ENCODE data around the gene EIF4H.
"Not testable (repeated sequence)": the region's sequence is repeated elsewhere in the genome, so short reads cannot be mapped to it uniquely, and the experiment has no call there.

The EIF4H gene

GRCh38 chr7:74203956-74204618, 29.9 kb downstream of the EIF4H start:
- Histone ChIP-seq H3K27ac (ENCODE audit: low read length) (no peak overlapping the region), H3K36me3 (ENCODE audit: control insufficient read depth in 1 of 2, insufficient read depth in 2 of 2, low read length in 2 of 2) (no peaks in the 10 kb centered on the region), H3K4me3 (ENCODE audit: low read depth in 1 of 2, low read length in 2 of 2) (no peak overlapping the region), H3K27me3 (ENCODE audit: low read depth, low read length) (no peaks in the 10 kb centered on the region), H3K4me1 (ENCODE audit: control insufficient read depth in 1 of 2, insufficient read depth in 2 of 2, low read length in 2 of 2) (peaks cover 0 to 3% of the 10 kb centered on the region in 2 donors), H3K9me3 (ENCODE audit: control insufficient read depth in 1 of 2, low read length in 2 of 2) (no peaks in the 10 kb centered on the region)

GRCh38 chr7:74206052-74206451, 31.9 kb downstream of the EIF4H start:
- not testable (repeated sequence) for H3K36me3 ChIP-seq (ENCODE audit: control insufficient read depth in 1 of 2, insufficient read depth in 2 of 2, low read length in 2 of 2); H3K4me1 ChIP-seq (ENCODE audit: control insufficient read depth in 1 of 2, insufficient read depth in 2 of 2, low read length in 2 of 2); H3K27me3 ChIP-seq (ENCODE audit: low read depth, low read length); H3K4me3 ChIP-seq (ENCODE audit: low read depth in 1 of 2, low read length in 2 of 2); H3K9me3 ChIP-seq (ENCODE audit: control insufficient read depth in 1 of 2, low read length in 2 of 2); H3K27ac ChIP-seq (ENCODE audit: low read length)

- Histone ChIP-seq H3K9me3 (ENCODE audit: control insufficient read depth in 1 of 2, low read length in 2 of 2) (no peaks in the 10 kb centered on the region), H3K4me3 (ENCODE audit: low read depth in 1 of 2, low read length in 2 of 2) (peak overlapping the region in 1 of 2 donors; percentile 49), H3K36me3 (ENCODE audit: control insufficient read depth in 1 of 2, insufficient read depth in 2 of 2, low read length in 2 of 2) (no peaks in the 10 kb centered on the region), H3K27me3 (ENCODE audit: low read depth, low read length) (no peaks in the 10 kb centered on the region), H3K4me1 (ENCODE audit: control insufficient read depth in 1 of 2, insufficient read depth in 2 of 2, low read length in 2 of 2) (peaks cover 0 to 3% of the 10 kb centered on the region in 2 donors), H3K27ac (ENCODE audit: low read length) (no peak overlapping the region)
Observed at GRCh38 chr7:74206589-74207120, 32.5 kb downstream of the EIF4H start.

- Histone ChIP-seq H3K9me3 (ENCODE audit: control insufficient read depth in 1 of 2, low read length in 2 of 2) (no peaks in the 10 kb centered on the region), H3K4me3 (ENCODE audit: low read depth in 1 of 2, low read length in 2 of 2) (no peak overlapping the region), H3K36me3 (ENCODE audit: control insufficient read depth in 1 of 2, insufficient read depth in 2 of 2, low read length in 2 of 2) (no peaks in the 10 kb centered on the region), H3K27ac (ENCODE audit: low read length) (no peak overlapping the region), H3K27me3 (ENCODE audit: low read depth, low read length) (no peaks in the 10 kb centered on the region), H3K4me1 (ENCODE audit: control insufficient read depth in 1 of 2, insufficient read depth in 2 of 2, low read length in 2 of 2) (peaks cover 0 to 3% of the 10 kb centered on the region in 2 donors)
Observed at GRCh38 chr7:74207586-74207985, 33.4 kb downstream of the EIF4H start.

- H3K4me3 ChIP-seq (ENCODE audit: low read depth in 1 of 2, low read length in 2 of 2); H3K4me1 ChIP-seq (ENCODE audit: control insufficient read depth in 1 of 2, insufficient read depth in 2 of 2, low read length in 2 of 2); H3K27ac ChIP-seq (ENCODE audit: low read length); H3K36me3 ChIP-seq (ENCODE audit: control insufficient read depth in 1 of 2, insufficient read depth in 2 of 2, low read length in 2 of 2); H3K9me3 ChIP-seq (ENCODE audit: control insufficient read depth in 1 of 2, low read length in 2 of 2); H3K27me3 ChIP-seq (ENCODE audit: low read depth, low read length): not testable (repeated sequence)
Observed at GRCh38 chr7:74208241-74208640, 34.1 kb downstream of the EIF4H start.

GRCh38 chr7:74212661-74213060, 38.5 kb downstream of the EIF4H start:
- Histone ChIP-seq H3K27me3 (ENCODE audit: low read depth, low read length) (no peaks in the 10 kb centered on the region), H3K4me3 (ENCODE audit: low read depth in 1 of 2, low read length in 2 of 2) (no peak overlapping the region), H3K27ac (ENCODE audit: low read length) (no peak overlapping the region), H3K9me3 (ENCODE audit: control insufficient read depth in 1 of 2, low read length in 2 of 2) (no peaks in the 10 kb centered on the region), H3K36me3 (ENCODE audit: control insufficient read depth in 1 of 2, insufficient read depth in 2 of 2, low read length in 2 of 2) (no peaks in the 10 kb centered on the region), H3K4me1 (ENCODE audit: control insufficient read depth in 1 of 2, insufficient read depth in 2 of 2, low read length in 2 of 2) (no peaks in the 10 kb centered on the region)

GRCh38 chr7:74214816-74215630, 40.9 kb downstream of the EIF4H start:
- no peak overlapping the region for H3K27ac ChIP-seq (ENCODE audit: low read length)
- no peaks in the 10 kb centered on the region for H3K36me3 ChIP-seq (ENCODE audit: control insufficient read depth in 1 of 2, insufficient read depth in 2 of 2, low read length in 2 of 2)
- H3K4me1 ChIP-seq (ENCODE audit: control insufficient read depth in 1 of 2, insufficient read depth in 2 of 2, low read length in 2 of 2), result no peaks in the 10 kb centered on the region
- no peak overlapping the region for H3K4me3 ChIP-seq (ENCODE audit: low read depth in 1 of 2, low read length in 2 of 2)
- no peaks in the 10 kb centered on the region for H3K9me3 ChIP-seq (ENCODE audit: control insufficient read depth in 1 of 2, low read length in 2 of 2)
- H3K27me3 ChIP-seq (ENCODE audit: low read depth, low read length), result no peaks in the 10 kb centered on the region

GRCh38 chr7:74215921-74216320, 41.8 kb downstream of the EIF4H start:
- no peaks in the 10 kb centered on the region for H3K27me3 ChIP-seq (ENCODE audit: low read depth, low read length)
- H3K9me3 ChIP-seq (ENCODE audit: control insufficient read depth in 1 of 2, low read length in 2 of 2), result no peaks in the 10 kb centered on the region
- no peak overlapping the region for H3K4me3 ChIP-seq (ENCODE audit: low read depth in 1 of 2, low read length in 2 of 2)
- no peak overlapping the region for H3K27ac ChIP-seq (ENCODE audit: low read length)
- H3K4me1 ChIP-seq (ENCODE audit: control insufficient read depth in 1 of 2, insufficient read depth in 2 of 2, low read length in 2 of 2), result no peaks in the 10 kb centered on the region
- no peaks in the 10 kb centered on the region for H3K36me3 ChIP-seq (ENCODE audit: control insufficient read depth in 1 of 2, insufficient read depth in 2 of 2, low read length in 2 of 2)

GRCh38 chr7:74216361-74216761, 42.2 kb downstream of the EIF4H start:
- Histone ChIP-seq H3K9me3 (ENCODE audit: control insufficient read depth in 1 of 2, low read length in 2 of 2) (no peaks in the 10 kb centered on the region), H3K27me3 (ENCODE audit: low read depth, low read length) (no peaks in the 10 kb centered on the region), H3K27ac (ENCODE audit: low read length) (no peak overlapping the region)

GRCh38 chr7:74217455-74218342, 43.5 kb downstream of the EIF4H start:
- Histone ChIP-seq H3K27ac (ENCODE audit: low read length) (no peak overlapping the region), H3K27me3 (ENCODE audit: low read depth, low read length) (no peaks in the 10 kb centered on the region), H3K4me3 (ENCODE audit: low read depth in 1 of 2, low read length in 2 of 2) (no peak overlapping the region), H3K36me3 (ENCODE audit: control insufficient read depth in 1 of 2, insufficient read depth in 2 of 2, low read length in 2 of 2) (no peaks in the 10 kb centered on the region), H3K4me1 (ENCODE audit: control insufficient read depth in 1 of 2, insufficient read depth in 2 of 2, low read length in 2 of 2) (no peaks in the 10 kb centered on the region), H3K9me3 (ENCODE audit: control insufficient read depth in 1 of 2, low read length in 2 of 2) (no peaks in the 10 kb centered on the region)

More at GRCh38 chr7:74216361-74216761, 42.2 kb downstream of the EIF4H start:
- no peaks in the 10 kb centered on the region for H3K36me3 ChIP-seq (ENCODE audit: control insufficient read depth in 1 of 2, insufficient read depth in 2 of 2, low read length in 2 of 2)
- H3K4me1 ChIP-seq (ENCODE audit: control insufficient read depth in 1 of 2, insufficient read depth in 2 of 2, low read length in 2 of 2), result no peaks in the 10 kb centered on the region
- no peak overlapping the region for H3K4me3 ChIP-seq (ENCODE audit: low read depth in 1 of 2, low read length in 2 of 2)

- Histone ChIP-seq H3K4me1 (ENCODE audit: control insufficient read depth in 1 of 2, insufficient read depth in 2 of 2, low read length in 2 of 2) (no peaks in the 10 kb centered on the region), H3K27me3 (ENCODE audit: low read depth, low read length) (no peaks in the 10 kb centered on the region), H3K27ac (ENCODE audit: low read length) (no peak overlapping the region), H3K9me3 (ENCODE audit: control insufficient read depth in 1 of 2, low read length in 2 of 2) (no peaks in the 10 kb centered on the region), H3K4me3 (ENCODE audit: low read depth in 1 of 2, low read length in 2 of 2) (no peak overlapping the region), H3K36me3 (ENCODE audit: control insufficient read depth in 1 of 2, insufficient read depth in 2 of 2, low read length in 2 of 2) (no peaks in the 10 kb centered on the region)
Observed at GRCh38 chr7:74218343-74218698, 44.2 kb downstream of the EIF4H start.
